Measurements from ENCODE around the gene TCEAL5.
"Not testable (repeated sequence)": the region's sequence is repeated elsewhere in the genome, so short reads cannot be mapped to it uniquely, and the experiment has no call there.

Gene TCEAL5

DNA sequence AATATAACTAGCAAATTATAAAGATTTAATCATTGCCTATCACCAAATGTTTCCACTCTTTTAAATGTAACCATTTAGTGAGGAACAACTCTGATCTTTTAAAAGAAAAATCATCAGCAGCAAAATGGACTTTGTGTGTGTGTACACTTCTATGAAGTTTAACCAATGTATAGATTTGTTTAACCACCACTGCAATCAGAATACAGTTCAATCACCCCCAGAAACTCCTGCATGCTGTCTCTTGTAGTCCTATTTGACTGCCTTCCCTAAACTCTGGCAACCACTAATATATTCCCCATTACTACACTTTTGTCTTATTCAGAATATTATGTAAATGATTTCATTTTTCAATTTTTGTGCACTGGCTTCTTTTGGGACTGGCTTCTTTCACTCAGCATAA is 19.9 kb downstream of the TCEAL5 start:
- no peaks in the 10 kb centered on the region for H3K4me1 ChIP-seq (ENCODE audit: control insufficient read depth, insufficient read depth, low read length)
- H3K27me3 ChIP-seq (replicated peaks; ENCODE audit: control insufficient read depth, insufficient read depth, low read length) = peaks cover 11% of the 10 kb centered on the region
- H3K9me3 ChIP-seq (ENCODE audit: control insufficient read depth, low read length) = no peaks in the 10 kb centered on the region
- H3K4me3 ChIP-seq (ENCODE audit: low read length) = no peak overlapping the region
- H3K9ac ChIP-seq (ENCODE audit: low read length) = no peak overlapping the region
- no peaks in the 10 kb centered on the region for H3K36me3 ChIP-seq (ENCODE audit: control insufficient read depth, insufficient read depth, low read length, severe bottlenecking)
- DNase-seq (ENCODE audit: low read depth) = no peak

DNA sequence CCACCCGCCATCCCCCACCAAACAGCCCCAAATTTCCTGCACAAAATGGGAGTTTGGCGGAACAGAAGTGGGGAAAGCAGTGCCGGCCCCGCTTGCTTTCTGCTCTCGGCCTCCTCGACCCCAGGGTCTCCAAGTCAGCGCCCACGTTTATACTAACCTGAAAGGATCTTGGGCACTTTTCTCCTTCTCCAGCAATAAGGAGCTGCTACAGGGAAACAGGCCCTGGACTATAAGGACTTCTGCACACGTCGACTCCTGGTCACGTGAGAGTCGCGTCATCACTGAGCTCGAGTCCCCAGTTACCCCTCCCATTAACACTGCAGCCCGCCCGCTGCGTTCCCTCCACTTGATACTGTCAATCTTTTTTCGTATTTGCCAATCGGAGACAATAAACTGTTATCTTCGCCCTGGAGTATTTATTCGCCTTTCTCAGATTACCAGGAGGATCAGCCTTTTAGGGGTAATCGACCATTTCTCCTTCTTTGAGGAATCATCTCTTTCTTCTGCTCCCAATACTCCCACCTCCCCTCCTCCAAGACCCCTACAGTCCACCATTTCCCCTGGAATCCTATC is 21.5 kb downstream of the TCEAL5 start, which contains the start of gene TCEAL8:
TCEAL8 (minus strand) TSS at position 235 of the 573 bp plus-strand sequence. CDS start 1,176 bp downstream, outside the sequence.
- Histone ChIP-seq H3K9me3 (ENCODE audit: control insufficient read depth, low read length) (no peaks in the 10 kb centered on the region), H3K36me3 (ENCODE audit: control insufficient read depth, insufficient read depth, low read length, severe bottlenecking) (no peaks in the 10 kb centered on the region)

DNA sequence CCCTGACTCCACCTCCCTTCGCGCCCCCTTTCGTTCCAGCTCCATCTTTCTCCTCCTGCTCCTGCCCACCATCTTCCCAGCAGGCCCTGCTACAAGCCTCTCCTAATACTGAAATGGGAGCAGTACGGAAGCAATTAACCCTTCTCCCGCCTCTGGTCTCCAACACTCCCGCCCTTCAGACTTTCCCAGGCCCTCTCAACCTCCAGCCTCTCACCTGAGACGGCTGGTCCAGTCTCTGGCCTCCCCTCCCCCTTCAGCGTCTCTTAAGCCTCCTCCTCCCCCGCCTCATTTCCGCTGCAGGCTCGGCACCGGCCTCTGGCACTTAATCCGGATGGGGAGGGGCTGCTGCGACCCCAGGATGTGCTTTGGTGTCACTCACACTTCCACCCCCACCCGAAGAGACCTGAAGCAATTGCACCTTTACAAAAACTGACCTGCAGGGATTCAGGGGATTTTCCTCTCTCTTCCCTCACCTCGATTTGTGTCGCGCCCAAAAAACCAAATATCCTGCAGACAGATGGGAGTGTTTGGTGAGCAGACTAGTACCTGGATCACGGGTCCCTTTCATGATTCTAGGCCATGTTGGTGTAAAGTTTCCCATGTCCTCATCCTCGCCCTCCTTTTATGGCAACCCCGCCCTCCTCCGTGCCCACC is 22.3 kb downstream of the TCEAL5 start:
- no peaks in the 10 kb centered on the region for H3K9me3 ChIP-seq (ENCODE audit: control insufficient read depth, low read length)
- peak overlapping the region; percentile 93 for H3K9ac ChIP-seq (ENCODE audit: low read length)
- no peaks in the 10 kb centered on the region for H3K4me1 ChIP-seq (ENCODE audit: control insufficient read depth, insufficient read depth, low read length)
- H3K36me3 ChIP-seq (ENCODE audit: control insufficient read depth, insufficient read depth, low read length, severe bottlenecking) = no peaks in the 10 kb centered on the region
- H3K4me3 ChIP-seq (ENCODE audit: low read length) = peak overlapping the region; percentile 93
- peak; percentile 51 for DNase-seq (ENCODE audit: low read depth)
- H3K27me3 ChIP-seq (replicated peaks; ENCODE audit: control insufficient read depth, insufficient read depth, low read length) = peaks cover 17% of the 10 kb centered on the region

More for the DNA sequence above, 21.5 kb downstream of the TCEAL5 start, which contains the start of gene TCEAL8:
- peak within 1 kb of the TSS; percentile 93 for H3K9ac ChIP-seq (ENCODE audit: low read length)
- peak; percentile 86 for DNase-seq (ENCODE audit: low read depth)
- H3K27me3 ChIP-seq (replicated peaks; ENCODE audit: control insufficient read depth, insufficient read depth, low read length) = peaks cover 17% of the 10 kb centered on the region
- peak within 1 kb of the TSS; percentile 93 for H3K4me3 ChIP-seq (ENCODE audit: low read length)
- no peaks in the 10 kb centered on the region for H3K4me1 ChIP-seq (ENCODE audit: control insufficient read depth, insufficient read depth, low read length)

DNA sequence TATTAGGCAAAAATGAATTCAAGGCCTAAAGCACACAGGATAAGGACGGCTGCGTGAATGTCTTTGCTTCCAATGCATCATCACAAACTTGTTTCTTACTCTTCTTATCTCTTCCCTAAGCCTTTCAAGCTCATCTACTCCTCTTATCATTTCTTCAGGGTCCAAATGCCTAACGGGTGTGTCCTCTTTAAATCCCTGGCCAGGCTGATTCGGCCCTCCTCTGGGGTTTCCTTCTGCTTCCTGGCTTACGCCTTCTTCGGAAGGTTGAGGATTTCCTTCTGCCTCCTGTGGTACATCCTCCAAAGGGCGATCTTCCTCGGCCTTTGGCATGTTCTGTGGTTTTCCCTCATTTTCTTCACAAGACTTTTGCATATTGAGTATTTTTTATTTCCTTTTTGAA is 22.9 kb downstream of the TCEAL5 start:
- peaks cover 13% of the 10 kb centered on the region for H3K27me3 ChIP-seq (replicated peaks; ENCODE audit: control insufficient read depth, insufficient read depth, low read length)
- no peaks in the 10 kb centered on the region for H3K4me1 ChIP-seq (ENCODE audit: control insufficient read depth, insufficient read depth, low read length)
- no peaks in the 10 kb centered on the region for H3K9me3 ChIP-seq (ENCODE audit: control insufficient read depth, low read length)
- peak; percentile 26 for DNase-seq (ENCODE audit: low read depth)
- peak overlapping the region; percentile 93 for H3K9ac ChIP-seq (ENCODE audit: low read length)
- H3K36me3 ChIP-seq (ENCODE audit: control insufficient read depth, insufficient read depth, low read length, severe bottlenecking) = no peaks in the 10 kb centered on the region
- peak overlapping the region; percentile 93 for H3K4me3 ChIP-seq (ENCODE audit: low read length)

DNA sequence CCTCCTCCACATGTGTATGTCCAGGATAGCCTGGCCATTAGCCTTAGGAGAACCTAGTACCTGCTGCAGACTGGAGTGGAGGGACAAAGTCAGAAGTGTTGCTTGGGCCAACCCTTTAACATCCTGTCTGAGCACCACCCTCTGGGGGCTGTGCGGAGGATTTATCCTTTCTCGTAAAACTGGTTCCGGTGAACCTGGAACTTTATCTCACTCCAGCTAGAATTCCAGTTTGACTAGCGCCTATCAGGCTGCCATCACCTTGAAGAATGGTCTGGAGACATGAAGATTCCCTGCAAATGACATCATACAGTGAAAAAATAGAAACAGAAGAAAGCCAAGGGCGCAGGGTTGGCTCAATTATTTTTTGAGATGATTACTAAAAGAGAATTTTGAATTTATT is 25.6 kb downstream of the TCEAL5 start:
- H3K27me3 ChIP-seq (replicated peaks; ENCODE audit: control insufficient read depth, insufficient read depth, low read length) = peaks cover 13% of the 10 kb centered on the region
- H3K36me3 ChIP-seq (ENCODE audit: control insufficient read depth, insufficient read depth, low read length, severe bottlenecking) = no peaks in the 10 kb centered on the region
- no peak overlapping the region for H3K9ac ChIP-seq (ENCODE audit: low read length)
- no peaks in the 10 kb centered on the region for H3K4me1 ChIP-seq (ENCODE audit: control insufficient read depth, insufficient read depth, low read length)
- no peak for DNase-seq (ENCODE audit: low read depth)
- peaks cover 4% of the 10 kb centered on the region for H3K9me3 ChIP-seq (ENCODE audit: control insufficient read depth, low read length)
- H3K4me3 ChIP-seq (ENCODE audit: low read length) = no peak overlapping the region

DNA sequence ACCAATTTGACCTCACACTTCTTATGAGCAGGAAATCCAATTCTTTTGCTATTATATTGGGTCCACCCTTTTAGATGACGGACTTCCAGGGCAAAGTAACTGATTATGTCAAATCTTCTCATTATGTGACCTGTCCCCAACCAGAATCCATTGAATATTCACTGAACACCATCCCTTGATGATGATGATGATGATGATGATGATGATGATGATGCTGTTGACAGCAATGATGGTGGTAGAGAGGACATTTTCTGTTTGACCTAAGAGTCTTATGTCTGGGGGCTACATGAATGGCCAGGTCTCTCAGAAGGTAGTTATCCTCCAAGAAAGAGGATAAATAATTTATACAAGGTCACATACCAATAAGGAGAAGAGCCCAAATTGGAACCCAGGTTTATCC is 26.7 kb downstream of the TCEAL5 start:
- no peaks in the 10 kb centered on the region for H3K36me3 ChIP-seq (ENCODE audit: control insufficient read depth, insufficient read depth, low read length, severe bottlenecking)
- H3K4me1 ChIP-seq (ENCODE audit: control insufficient read depth, insufficient read depth, low read length) = no peaks in the 10 kb centered on the region
- H3K9ac ChIP-seq (ENCODE audit: low read length) = no peak overlapping the region
- peaks cover 4% of the 10 kb centered on the region for H3K9me3 ChIP-seq (ENCODE audit: control insufficient read depth, low read length)
- no peak overlapping the region for H3K4me3 ChIP-seq (ENCODE audit: low read length)
- DNase-seq (ENCODE audit: low read depth) = no peak
- peaks cover 21% of the 10 kb centered on the region for H3K27me3 ChIP-seq (replicated peaks; ENCODE audit: control insufficient read depth, insufficient read depth, low read length)

DNA sequence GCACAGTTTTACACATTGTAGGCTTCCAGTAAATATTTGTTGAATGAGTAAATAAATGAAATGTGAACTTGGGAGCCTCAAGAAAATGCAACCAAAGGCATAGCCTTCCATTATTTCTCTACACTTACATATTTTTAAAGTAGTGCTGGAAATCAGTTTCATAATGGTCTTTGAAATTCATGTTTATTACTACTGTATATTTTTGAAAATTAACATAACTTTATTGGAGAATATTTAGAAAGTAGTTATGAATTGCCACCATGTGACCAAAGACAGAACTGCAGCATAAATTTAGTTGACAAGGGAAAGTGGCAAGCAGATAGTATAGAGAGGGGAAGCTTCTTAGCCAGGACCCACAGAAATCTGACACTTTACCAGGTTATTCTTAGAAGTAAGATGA is 28.0 kb downstream of the TCEAL5 start:
- peaks cover 4% of the 10 kb centered on the region for H3K9me3 ChIP-seq (ENCODE audit: control insufficient read depth, low read length)
- no peak overlapping the region for H3K4me3 ChIP-seq (ENCODE audit: low read length)
- H3K36me3 ChIP-seq (ENCODE audit: control insufficient read depth, insufficient read depth, low read length, severe bottlenecking) = no peaks in the 10 kb centered on the region
- peak; percentile 61 for DNase-seq (ENCODE audit: low read depth)
- H3K9ac ChIP-seq (ENCODE audit: low read length) = no peak overlapping the region
- peaks cover 24% of the 10 kb centered on the region for H3K27me3 ChIP-seq (replicated peaks; ENCODE audit: control insufficient read depth, insufficient read depth, low read length)
- H3K4me1 ChIP-seq (ENCODE audit: control insufficient read depth, insufficient read depth, low read length) = no peaks in the 10 kb centered on the region

DNA sequence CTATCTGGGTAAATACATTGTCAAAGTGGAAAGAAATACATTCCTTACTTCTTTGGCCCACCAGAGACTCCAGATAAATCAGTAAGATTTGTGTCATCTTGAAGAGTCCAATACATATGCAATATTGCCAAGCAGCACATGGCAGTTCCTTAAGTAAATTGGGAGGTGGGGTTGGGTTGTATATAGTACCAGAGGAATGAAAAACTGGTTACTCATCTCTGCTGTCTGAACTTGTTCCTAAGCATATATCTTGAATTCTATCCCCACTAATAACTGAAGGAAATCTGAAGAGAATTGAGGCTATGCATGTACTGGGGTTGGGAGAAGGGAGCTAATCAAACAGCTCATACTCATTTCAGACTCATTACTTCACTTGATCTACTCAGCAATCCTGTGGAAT is 36.4 kb downstream of the TCEAL5 start:
- H3K9me3 ChIP-seq (ENCODE audit: control insufficient read depth, low read length) = no peaks in the 10 kb centered on the region

DNA sequence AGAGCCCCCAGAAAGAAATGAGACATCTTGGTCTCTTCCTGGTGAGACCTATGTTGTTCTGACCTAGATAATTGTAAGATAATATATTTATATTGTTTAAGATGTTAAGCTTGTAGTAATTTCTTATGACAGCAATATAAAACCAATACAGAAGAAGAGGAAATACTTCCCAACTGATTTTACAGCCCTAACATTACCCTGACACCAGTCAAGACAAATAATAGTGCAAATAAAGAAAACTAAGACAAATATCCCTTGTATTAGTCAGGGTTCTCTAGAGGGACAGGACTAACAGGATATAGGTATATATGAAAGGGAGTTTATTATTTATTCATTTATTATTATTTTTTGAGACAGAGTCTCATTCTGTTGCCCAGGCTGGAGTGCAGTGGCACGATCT is 40.3 kb downstream of the TCEAL5 start:
- Histone ChIP-seq H3K4me1 (ENCODE audit: control insufficient read depth, insufficient read depth, low read length) (no peaks in the 10 kb centered on the region), H3K36me3 (ENCODE audit: control insufficient read depth, insufficient read depth, low read length, severe bottlenecking) (no peaks in the 10 kb centered on the region)
- no peak for DNase-seq (ENCODE audit: low read depth)

More for the DNA sequence above, 36.4 kb downstream of the TCEAL5 start:
- Histone ChIP-seq H3K9ac (ENCODE audit: low read length) (no peak overlapping the region), H3K4me3 (ENCODE audit: low read length) (no peak overlapping the region), H3K36me3 (ENCODE audit: control insufficient read depth, insufficient read depth, low read length, severe bottlenecking) (no peaks in the 10 kb centered on the region), H3K27me3 (replicated peaks; ENCODE audit: control insufficient read depth, insufficient read depth, low read length) (peaks cover 13% of the 10 kb centered on the region), H3K4me1 (ENCODE audit: control insufficient read depth, insufficient read depth, low read length) (no peaks in the 10 kb centered on the region)
- DNase-seq (ENCODE audit: low read depth) = no peak

DNA sequence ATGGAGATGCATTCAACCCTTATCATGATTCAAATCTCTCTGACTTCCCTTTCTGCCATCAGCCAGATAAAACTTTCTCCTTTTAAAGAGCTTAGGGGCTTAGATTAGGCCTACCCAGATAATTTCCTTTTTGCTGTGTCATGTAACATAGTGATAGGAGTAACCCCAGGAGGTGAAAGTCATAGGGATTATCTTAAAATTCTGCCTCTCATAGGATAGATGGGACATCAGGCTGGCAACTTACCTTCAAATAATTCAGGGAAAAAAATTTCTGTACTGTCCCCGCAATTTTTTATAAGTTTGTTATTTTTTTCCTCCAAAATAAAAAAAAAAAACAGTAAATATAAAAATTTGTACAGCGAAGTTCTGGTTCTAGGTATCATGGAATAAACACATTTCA is 40.9 kb downstream of the TCEAL5 start:
- H3K4me1 ChIP-seq (ENCODE audit: control insufficient read depth, insufficient read depth, low read length); H3K9me3 ChIP-seq (ENCODE audit: control insufficient read depth, low read length); DNase-seq (ENCODE audit: low read depth); H3K4me3 ChIP-seq (ENCODE audit: low read length); H3K9ac ChIP-seq (ENCODE audit: low read length); H3K36me3 ChIP-seq (ENCODE audit: control insufficient read depth, insufficient read depth, low read length, severe bottlenecking): not testable (repeated sequence)
- peaks cover 28% of the 10 kb centered on the region for H3K27me3 ChIP-seq (replicated peaks; ENCODE audit: control insufficient read depth, insufficient read depth, low read length)

More for the DNA sequence above, 40.3 kb downstream of the TCEAL5 start:
- no peak overlapping the region for H3K9ac ChIP-seq (ENCODE audit: low read length)
- H3K9me3 ChIP-seq (ENCODE audit: control insufficient read depth, low read length) = no peaks in the 10 kb centered on the region
- H3K27me3 ChIP-seq (replicated peaks; ENCODE audit: control insufficient read depth, insufficient read depth, low read length) = peaks cover 23% of the 10 kb centered on the region
- no peak overlapping the region for H3K4me3 ChIP-seq (ENCODE audit: low read length)

DNA sequence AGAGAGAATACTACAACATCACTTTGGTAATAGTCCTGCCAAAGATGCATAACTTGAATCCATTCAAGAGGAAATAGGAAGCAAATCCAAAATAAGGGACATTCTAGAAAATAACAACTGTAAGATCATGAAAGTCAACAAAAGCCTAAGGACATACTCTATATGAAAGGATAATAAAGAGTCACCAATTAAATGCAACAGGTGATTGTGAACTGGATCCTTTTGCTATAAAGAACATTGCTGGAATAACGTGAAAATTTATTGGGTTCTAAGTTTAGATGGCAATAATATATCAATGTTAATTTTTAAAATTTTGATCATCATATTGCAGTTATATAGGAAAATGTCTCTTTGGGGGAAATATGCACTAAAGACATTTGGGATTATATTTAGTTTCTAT is 41.7 kb downstream of the TCEAL5 start:
- no peak for DNase-seq (ENCODE audit: low read depth)
- H3K4me3 ChIP-seq (ENCODE audit: low read length) = no peak overlapping the region
- peaks cover 33% of the 10 kb centered on the region for H3K27me3 ChIP-seq (replicated peaks; ENCODE audit: control insufficient read depth, insufficient read depth, low read length)
- no peak overlapping the region for H3K9ac ChIP-seq (ENCODE audit: low read length)
- no peaks in the 10 kb centered on the region for H3K9me3 ChIP-seq (ENCODE audit: control insufficient read depth, low read length)
- no peaks in the 10 kb centered on the region for H3K36me3 ChIP-seq (ENCODE audit: control insufficient read depth, insufficient read depth, low read length, severe bottlenecking)
- H3K4me1 ChIP-seq (ENCODE audit: control insufficient read depth, insufficient read depth, low read length) = no peaks in the 10 kb centered on the region
